Activated effector memory CD4-positive, alpha-beta T cell treated with anti-CD3 and anti-CD28 coated beads, Interleukin-2, amount 50 U/mL, for 16 hours (primary cell): ENCODE results near the gene PTPRO.

ENCODE experiments used
- DNase-seq: peaks from one replicate; pipeline ENCODE4 v3.0.0-alpha.2; 2020

PTPRO gene

GRCh38 chr12:15322164-15323061 lies at the start of gene PTPRO:
Gene PTPRO (plus strand): TSS chr12:15322508.
- DNase-seq, result no peak

GRCh38 chr12:15273896-15274295 lies 48.4 kb upstream of the PTPRO start:
- no peak for DNase-seq

GRCh38 chr12:15274561-15274967 lies 47.7 kb upstream of the PTPRO start:
- DNase-seq, result no peak

- DNase-seq, result no peak
Observed at GRCh38 chr12:15276088-15276698, 46.1 kb upstream of the PTPRO start.

GRCh38 chr12:15278816-15279658 lies 43.3 kb upstream of the PTPRO start:
- no peak for DNase-seq

GRCh38 chr12:15280930-15281329 lies 41.4 kb upstream of the PTPRO start:
- no peak for DNase-seq

GRCh38 chr12:15289192-15289591 lies 33.1 kb upstream of the PTPRO start:
- no peak for DNase-seq

- DNase-seq, result no peak
Observed at GRCh38 chr12:15293731-15294130, 28.6 kb upstream of the PTPRO start.

GRCh38 chr12:15299947-15300346 lies 22.4 kb upstream of the PTPRO start:
- no peak for DNase-seq

- DNase-seq, result no peak
Observed at GRCh38 chr12:15304296-15304695, 18.0 kb upstream of the PTPRO start.

- DNase-seq, result no peak
Observed at GRCh38 chr12:15306605-15307004, 15.7 kb upstream of the PTPRO start.

- DNase-seq, result no peak
Observed at GRCh38 chr12:15307079-15307478, 15.2 kb upstream of the PTPRO start.

- no peak for DNase-seq
Observed at GRCh38 chr12:15318841-15319240, 3.5 kb upstream of the PTPRO start.

- no peak for DNase-seq
Observed at GRCh38 chr12:15320881-15321280, 1.4 kb upstream of the PTPRO start.

GRCh38 chr12:15323480-15323879 lies 1.2 kb downstream of the PTPRO start:
- no peak for DNase-seq

GRCh38 chr12:15329891-15330290 lies 7.6 kb downstream of the PTPRO start:
- DNase-seq, result no peak

GRCh38 chr12:15334225-15334624 lies 11.9 kb downstream of the PTPRO start:
- no peak for DNase-seq

GRCh38 chr12:15335959-15336358 lies 13.7 kb downstream of the PTPRO start:
- no peak for DNase-seq

GRCh38 chr12:15336768-15337553 lies 14.7 kb downstream of the PTPRO start:
- no peak for DNase-seq

- no peak for DNase-seq
Observed at GRCh38 chr12:15341371-15341770, 19.1 kb downstream of the PTPRO start.

GRCh38 chr12:15344561-15344960 lies 22.3 kb downstream of the PTPRO start:
- DNase-seq, result no peak

- no peak for DNase-seq
Observed at GRCh38 chr12:15346488-15346887, 24.2 kb downstream of the PTPRO start.

- no peak for DNase-seq
Observed at GRCh38 chr12:15350643-15351042, 28.3 kb downstream of the PTPRO start.
